Osteoblast (primary cell): ENCODE results near the gene HYPK. TPM values are rescaled to one million over a fixed set of nuclear protein-coding genes. Genes with fewer than 3 reads are reported as not detected.
A peak's percentile ranks its signal among the peaks of the same experiment; 100 is the strongest.
"Not testable (repeated sequence)": the region's sequence is repeated elsewhere in the genome, so short reads cannot be mapped to it uniquely, and the experiment has no call there.

Experiments
- DNase-seq: peaks from one replicate; pipeline ENCODE4 v3.0.0; 2011; ENCODE audit warnings: low spot score, mixed read lengths; ENCODE audit not compliant: insufficient read length; ENCODE audit errors: missing footprints
- H2AFZ ChIP-seq: 2 replicates; pipeline ENCODE4 v1.6.0; 2011; ENCODE audit warnings: mild to moderate bottlenecking, low read length
- H3K27ac ChIP-seq: 2 replicates; pipeline ENCODE4 v1.5.1; 2011; ENCODE audit warnings: mild to moderate bottlenecking, low read depth, low read length, moderate library complexity
- H3K27me3 ChIP-seq: 2 replicates; pipeline ENCODE4 v1.6.0; 2012; ENCODE audit warnings: mild to moderate bottlenecking, control low read depth, inconsistent platforms, low read length, moderate library complexity; ENCODE audit not compliant: insufficient read depth
- H3K36me3 ChIP-seq: 2 replicates; pipeline ENCODE4 v1.5.1; 2011; ENCODE audit warnings: mild to moderate bottlenecking, low read length, control low read depth, moderate library complexity; ENCODE audit not compliant: insufficient read depth
- H3K4me1 ChIP-seq: 2 replicates; pipeline ENCODE4 v1.5.1; 2011; ENCODE audit warnings: mild to moderate bottlenecking, low read length, control low read depth, moderate library complexity; ENCODE audit not compliant: insufficient read depth
- H3K4me2 ChIP-seq: 2 replicates; pipeline ENCODE4 v1.6.0; 2011; ENCODE audit warnings: mild to moderate bottlenecking, low read length; ENCODE audit not compliant: insufficient read depth
- H3K4me3 ChIP-seq: fragments of 200-600 bp; sonication (generic); 3 replicates; pipeline ENCODE4 v1.5.1; 2012; ENCODE audit warnings: mild to moderate bottlenecking, low read length, inconsistent platforms; ENCODE audit not compliant: insufficient read depth
- H3K79me2 ChIP-seq: 2 replicates; pipeline ENCODE4 v1.6.0; 2012; ENCODE audit warnings: mild to moderate bottlenecking, low read length, control low read depth, inconsistent platforms; ENCODE audit not compliant: insufficient read depth
- H3K9me3 ChIP-seq: 2 replicates; pipeline ENCODE4 v1.5.1; 2011; ENCODE audit warnings: low read depth, low read length, control low read depth
- H4K20me1 ChIP-seq: 2 replicates; pipeline ENCODE4 v1.6.0; 2012; ENCODE audit warnings: mild to moderate bottlenecking, low read length, control low read depth; ENCODE audit not compliant: insufficient read depth
- total RNA-seq: library from RNA; depleted of rRNA; stranded (reverse); fragments of >200 nt; gene quantifications from 2 replicates; pipeline ENCODE4 v1.2.3, GENCODE V29; 2012
- TF ChIP-seq, protein P1 (sequence below): IDR thresholded peaks from 2 replicates; pipeline ENCODE4 v1.5.1; 2011; ENCODE audit warnings: mild to moderate bottlenecking, low read depth, low read length, moderate library complexity; ENCODE audit errors: extremely low read depth

The HYPK gene
- total RNA-seq, 1 donor = 5.4 TPM

- Histone ChIP-seq H3K79me2 (peaks cover 71% of the 10 kb centered on the region), H3K36me3 (no peaks in the 10 kb centered on the region), H3K9me3 (no peaks in the 10 kb centered on the region), H3K27ac (peak within 1 kb of the TSS; percentile 99), H4K20me1 (peaks cover 3% of the 10 kb centered on the region), H3K27me3 (no peaks in the 10 kb centered on the region), H3K4me2 (peak within 1 kb of the TSS; percentile 89), H3K4me3 (peak within 1 kb of the TSS; percentile 99), H3K4me1 (peaks cover 21% of the 10 kb centered on the region), H2AFZ (peak within 1 kb of the TSS; percentile 99)
- DNase-seq = peak; percentile 95
- TF ChIP-seq, protein P1, sequence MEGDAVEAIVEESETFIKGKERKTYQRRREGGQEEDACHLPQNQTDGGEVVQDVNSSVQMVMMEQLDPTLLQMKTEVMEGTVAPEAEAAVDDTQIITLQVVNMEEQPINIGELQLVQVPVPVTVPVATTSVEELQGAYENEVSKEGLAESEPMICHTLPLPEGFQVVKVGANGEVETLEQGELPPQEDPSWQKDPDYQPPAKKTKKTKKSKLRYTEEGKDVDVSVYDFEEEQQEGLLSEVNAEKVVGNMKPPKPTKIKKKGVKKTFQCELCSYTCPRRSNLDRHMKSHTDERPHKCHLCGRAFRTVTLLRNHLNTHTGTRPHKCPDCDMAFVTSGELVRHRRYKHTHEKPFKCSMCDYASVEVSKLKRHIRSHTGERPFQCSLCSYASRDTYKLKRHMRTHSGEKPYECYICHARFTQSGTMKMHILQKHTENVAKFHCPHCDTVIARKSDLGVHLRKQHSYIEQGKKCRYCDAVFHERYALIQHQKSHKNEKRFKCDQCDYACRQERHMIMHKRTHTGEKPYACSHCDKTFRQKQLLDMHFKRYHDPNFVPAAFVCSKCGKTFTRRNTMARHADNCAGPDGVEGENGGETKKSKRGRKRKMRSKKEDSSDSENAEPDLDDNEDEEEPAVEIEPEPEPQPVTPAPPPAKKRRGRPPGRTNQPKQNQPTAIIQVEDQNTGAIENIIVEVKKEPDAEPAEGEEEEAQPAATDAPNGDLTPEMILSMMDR = no peak
Measured at GRCh38 chr15:43824302-43825246, 24.2 kb downstream of the HYPK start, which contains the start of gene MFAP1. MFAP1 (minus strand) TSS chr15:43824690; CDS start chr15:43824569, 121 bp downstream.

DNA sequence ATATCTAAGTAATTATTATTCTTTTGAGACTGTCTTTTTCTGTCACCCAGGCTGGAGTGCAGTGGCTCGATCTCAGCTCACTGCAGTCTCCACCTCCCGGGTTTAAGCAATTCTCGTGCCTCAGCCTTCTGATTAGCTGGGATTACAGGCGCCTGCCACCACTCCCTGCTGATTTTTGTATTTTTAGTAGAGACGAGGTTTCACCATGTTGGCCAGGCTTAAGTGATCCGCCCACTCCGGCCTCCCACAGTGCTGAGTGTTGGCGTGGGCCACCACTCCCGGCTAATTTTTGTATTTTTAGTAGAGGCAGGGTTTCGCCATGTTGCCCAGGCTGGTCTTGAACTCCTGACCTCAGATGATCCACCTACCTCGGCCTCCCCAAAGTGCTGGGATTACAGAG lies 24.9 kb downstream of the HYPK start:
- DNase-seq, H3K27me3 ChIP-seq, H3K27ac ChIP-seq, H4K20me1 ChIP-seq, H3K9me3 ChIP-seq, H3K4me2 ChIP-seq, H3K4me3 ChIP-seq, H3K36me3 ChIP-seq, H2AFZ ChIP-seq: not testable (repeated sequence)
- Histone ChIP-seq H3K79me2 (peaks cover 64% of the 10 kb centered on the region), H3K4me1 (peaks cover 21% of the 10 kb centered on the region)

DNA sequence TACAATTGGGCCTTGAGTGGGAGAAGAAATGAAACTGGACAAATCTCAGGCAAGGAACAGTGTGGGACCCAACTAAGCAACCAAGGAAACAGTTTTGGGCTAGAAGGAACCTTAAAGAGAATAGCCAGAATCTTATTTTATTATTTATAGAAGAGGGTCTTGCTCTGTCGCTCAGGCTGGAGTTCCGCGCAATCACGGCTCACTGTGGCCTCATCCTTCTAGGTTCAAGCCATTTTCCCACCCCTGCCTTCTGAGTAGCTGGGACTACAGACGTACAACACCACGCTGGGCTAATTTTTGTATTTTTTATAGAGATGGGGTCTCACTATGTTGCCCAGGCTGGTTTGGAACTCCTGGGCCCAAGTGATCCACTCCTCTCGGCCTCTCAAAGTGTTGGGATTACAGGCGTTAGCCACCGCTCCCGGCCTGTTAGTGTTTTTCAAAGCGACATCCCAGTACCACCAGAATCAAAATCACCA lies 25.7 kb downstream of the HYPK start:
- TF ChIP-seq, protein P1 = no peak
- Histone ChIP-seq H3K79me2 (peaks cover 56% of the 10 kb centered on the region), H3K4me3 (peak overlapping the region; percentile 92), H3K27me3 (no peaks in the 10 kb centered on the region), H3K36me3 (no peaks in the 10 kb centered on the region), H3K27ac (peak overlapping the region; percentile 17), H4K20me1 (no peaks in the 10 kb centered on the region), H2AFZ (peak overlapping the region; percentile 100), H3K4me2 (peak overlapping the region; percentile 98), H3K4me1 (peaks cover 21% of the 10 kb centered on the region), H3K9me3 (no peaks in the 10 kb centered on the region)
- DNase-seq = no peak

DNA sequence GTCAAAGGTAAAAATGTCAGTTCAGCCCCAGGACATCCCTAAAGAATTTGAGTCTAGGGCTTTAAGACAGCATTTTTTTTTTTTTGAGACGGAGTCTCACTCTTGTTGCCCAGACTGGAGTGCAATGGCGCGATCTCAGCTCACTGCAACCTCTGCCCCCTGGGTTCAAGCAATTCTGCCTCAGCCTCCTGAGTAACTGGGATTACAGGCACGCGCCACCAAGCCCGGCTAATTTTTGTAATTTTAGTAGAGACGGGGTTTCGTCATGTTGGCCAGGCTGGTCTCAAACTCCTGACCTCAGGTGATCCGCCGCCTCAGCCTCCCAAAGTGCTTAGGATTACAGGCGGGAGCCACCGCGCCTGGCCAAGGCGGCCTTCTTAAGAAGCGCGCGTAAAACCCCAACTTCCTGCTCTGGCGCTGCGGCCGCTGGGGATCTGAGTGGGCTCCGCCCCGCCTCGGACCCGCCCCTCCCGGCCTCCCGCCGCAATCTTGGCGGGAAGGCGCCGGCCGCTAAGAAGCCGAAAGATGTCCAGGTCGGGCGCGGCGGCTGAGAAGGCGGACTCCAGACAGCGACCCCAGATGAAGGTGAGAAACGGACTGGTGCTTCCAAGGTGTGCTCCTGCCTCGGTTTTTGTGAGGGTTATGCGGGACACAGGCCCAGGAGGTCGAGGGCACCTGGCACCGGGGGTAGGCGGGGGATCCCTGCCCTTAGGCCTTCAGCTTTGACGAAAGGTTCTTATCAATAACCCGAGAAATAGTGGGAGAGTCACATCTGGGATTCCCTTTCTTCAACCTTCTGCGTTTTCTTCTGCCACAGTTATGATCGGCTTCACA lies 26.3 kb downstream of the HYPK start, which contains the start of gene WDR76:
WDR76 (plus strand) TSS at position 495 of the 834 bp plus-strand sequence; CDS start at position 526, 31 bp downstream.
- Histone ChIP-seq H3K79me2 (peaks cover 54% of the 10 kb centered on the region), H3K27ac (peak within 1 kb of the TSS; percentile 65), H3K4me3 (peak within 1 kb of the TSS; percentile 92), H2AFZ (peak within 1 kb of the TSS; percentile 100), H3K36me3 (no peaks in the 10 kb centered on the region), H3K4me2 (peak within 1 kb of the TSS; percentile 98), H3K4me1 (peaks cover 21% of the 10 kb centered on the region), H3K27me3 (no peaks in the 10 kb centered on the region), H4K20me1 (no peaks in the 10 kb centered on the region), H3K9me3 (no peaks in the 10 kb centered on the region)
- TF ChIP-seq, protein P1 = no peak
- peak; percentile 91 for DNase-seq
